HG02763 (cell line): ENCODE measurements around the gene FSD1.
"Not testable (repeated sequence)": the region's sequence is repeated elsewhere in the genome, so short reads cannot be mapped to it uniquely, and the experiment has no call there.

ENCODE experiments used
- ATAC-seq: cut with Tn5 transposase; IDR thresholded peaks from one replicate; pipeline ENCODE4 v1.9.1; 2021; ENCODE audit warnings: mild to moderate bottlenecking, moderate library complexity; ENCODE audit not compliant: unreplicated experiment

The FSD1 gene

GRCh38 chr19:4342314-4342614, 37.9 kb downstream of the FSD1 start:
- no peak for ATAC-seq

GRCh38 chr19:4342615-4343369, 38.4 kb downstream of the FSD1 start:
- ATAC-seq: peak; percentile 87

- peak; percentile 44 for ATAC-seq
Observed at GRCh38 chr19:4343370-4344307, 39.2 kb downstream of the FSD1 start, which contains the start of gene MPND. MPND (plus strand) TSS chr19:4343562; CDS start chr19:4343594, 32 bp downstream.

GRCh38 chr19:4345342-4346019, 41.1 kb downstream of the FSD1 start:
- ATAC-seq: no peak

- no peak for ATAC-seq
Observed at GRCh38 chr19:4346020-4346383, 41.6 kb downstream of the FSD1 start.

- ATAC-seq: no peak
Observed at GRCh38 chr19:4347521-4347920, 43.1 kb downstream of the FSD1 start.

- ATAC-seq: not testable (repeated sequence)
Observed at GRCh38 chr19:4349225-4349624, 44.8 kb downstream of the FSD1 start.

GRCh38 chr19:4350111-4350510, 45.7 kb downstream of the FSD1 start:
- no peak for ATAC-seq

GRCh38 chr19:4350726-4351125, 46.3 kb downstream of the FSD1 start:
- ATAC-seq: no peak

GRCh38 chr19:4352701-4353121, 48.3 kb downstream of the FSD1 start:
- no peak for ATAC-seq

GRCh38 chr19:4354282-4354681, 49.9 kb downstream of the FSD1 start:
- no peak for ATAC-seq

- no peak for ATAC-seq
Observed at GRCh38 chr19:4354897-4355296, 50.5 kb downstream of the FSD1 start.

GRCh38 chr19:4357095-4357797, 52.8 kb downstream of the FSD1 start:
- no peak for ATAC-seq

- no peak for ATAC-seq
Observed at GRCh38 chr19:4357921-4358326, 53.5 kb downstream of the FSD1 start.

- ATAC-seq: no peak
Observed at GRCh38 chr19:4358709-4359626, 54.6 kb downstream of the FSD1 start.

GRCh38 chr19:4359627-4360000, 55.2 kb downstream of the FSD1 start:
- no peak for ATAC-seq

GRCh38 chr19:4360081-4360569, 55.7 kb downstream of the FSD1 start:
- ATAC-seq: no peak

- ATAC-seq: no peak
Observed at GRCh38 chr19:4360641-4361151, 56.3 kb downstream of the FSD1 start.
